ENCODE data around the gene DOCK2.

DOCK2 gene

GRCh38 chr5:169881702-169882303, 244.7 kb downstream of the DOCK2 start:
- H3K9me3 ChIP-seq, result no peaks in the 10 kb centered on the region
- TF ChIP-seq, protein P1, sequence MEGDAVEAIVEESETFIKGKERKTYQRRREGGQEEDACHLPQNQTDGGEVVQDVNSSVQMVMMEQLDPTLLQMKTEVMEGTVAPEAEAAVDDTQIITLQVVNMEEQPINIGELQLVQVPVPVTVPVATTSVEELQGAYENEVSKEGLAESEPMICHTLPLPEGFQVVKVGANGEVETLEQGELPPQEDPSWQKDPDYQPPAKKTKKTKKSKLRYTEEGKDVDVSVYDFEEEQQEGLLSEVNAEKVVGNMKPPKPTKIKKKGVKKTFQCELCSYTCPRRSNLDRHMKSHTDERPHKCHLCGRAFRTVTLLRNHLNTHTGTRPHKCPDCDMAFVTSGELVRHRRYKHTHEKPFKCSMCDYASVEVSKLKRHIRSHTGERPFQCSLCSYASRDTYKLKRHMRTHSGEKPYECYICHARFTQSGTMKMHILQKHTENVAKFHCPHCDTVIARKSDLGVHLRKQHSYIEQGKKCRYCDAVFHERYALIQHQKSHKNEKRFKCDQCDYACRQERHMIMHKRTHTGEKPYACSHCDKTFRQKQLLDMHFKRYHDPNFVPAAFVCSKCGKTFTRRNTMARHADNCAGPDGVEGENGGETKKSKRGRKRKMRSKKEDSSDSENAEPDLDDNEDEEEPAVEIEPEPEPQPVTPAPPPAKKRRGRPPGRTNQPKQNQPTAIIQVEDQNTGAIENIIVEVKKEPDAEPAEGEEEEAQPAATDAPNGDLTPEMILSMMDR (IDR thresholded peaks at IDR 0.05), result no peak
- no peaks in the 10 kb centered on the region for H3K27me3 ChIP-seq
- H3K4me3 ChIP-seq, result no peak overlapping the region
- DNase-seq, result no peak
- H3K4me1 ChIP-seq, result no peaks in the 10 kb centered on the region
- H3K27ac ChIP-seq, result no peak overlapping the region
- H3K36me3 ChIP-seq, result no peaks in the 10 kb centered on the region
- intact Hi-C loops (cut with DNase I; ENCODE audit: low total_unique reads), result no loop called here

DNA sequence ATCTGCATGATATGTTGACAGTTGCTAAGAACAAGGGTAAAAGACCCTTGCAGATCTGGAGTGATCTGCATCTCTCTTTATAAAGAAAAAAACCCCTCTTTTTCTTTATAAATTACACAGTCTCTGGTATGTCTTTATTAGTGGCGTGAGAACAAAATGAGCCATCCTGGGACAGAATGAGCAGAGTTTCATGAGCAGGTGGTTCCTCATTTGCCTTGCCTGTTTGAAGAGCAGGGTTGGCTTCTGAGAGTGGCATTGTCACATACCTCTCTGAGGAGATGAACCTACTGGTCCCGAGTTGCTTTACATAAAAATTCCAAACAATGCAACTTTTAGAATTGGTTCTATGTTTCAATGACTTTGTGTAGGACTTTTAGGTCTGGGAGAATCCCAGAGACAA, 249.0 kb downstream of the DOCK2 start:
- H3K27me3 ChIP-seq, result no peaks in the 10 kb centered on the region
- H3K27ac ChIP-seq, result no peak overlapping the region
- intact Hi-C loops (cut with DNase I; ENCODE audit: low total_unique reads), result no loop called here
- no peaks in the 10 kb centered on the region for H3K36me3 ChIP-seq
- H3K4me3 ChIP-seq, result no peak overlapping the region
- DNase-seq, result no peak
- H3K9me3 ChIP-seq, result no peaks in the 10 kb centered on the region
- TF ChIP-seq, protein P1 (IDR thresholded peaks at IDR 0.05), result no peak
- H3K4me1 ChIP-seq, result no peaks in the 10 kb centered on the region

GRCh38 chr5:169886677-169887076, 249.6 kb downstream of the DOCK2 start:
- intact Hi-C loops (cut with DNase I; ENCODE audit: low total_unique reads), result no loop called here
- H3K36me3 ChIP-seq, result no peaks in the 10 kb centered on the region
- no peaks in the 10 kb centered on the region for H3K4me1 ChIP-seq
- H3K27me3 ChIP-seq, result no peaks in the 10 kb centered on the region
- DNase-seq, result no peak
- H3K27ac ChIP-seq, result no peak overlapping the region
- no peaks in the 10 kb centered on the region for H3K9me3 ChIP-seq
- TF ChIP-seq, protein P1 (IDR thresholded peaks at IDR 0.05), result no peak
- no peak overlapping the region for H3K4me3 ChIP-seq

DNA sequence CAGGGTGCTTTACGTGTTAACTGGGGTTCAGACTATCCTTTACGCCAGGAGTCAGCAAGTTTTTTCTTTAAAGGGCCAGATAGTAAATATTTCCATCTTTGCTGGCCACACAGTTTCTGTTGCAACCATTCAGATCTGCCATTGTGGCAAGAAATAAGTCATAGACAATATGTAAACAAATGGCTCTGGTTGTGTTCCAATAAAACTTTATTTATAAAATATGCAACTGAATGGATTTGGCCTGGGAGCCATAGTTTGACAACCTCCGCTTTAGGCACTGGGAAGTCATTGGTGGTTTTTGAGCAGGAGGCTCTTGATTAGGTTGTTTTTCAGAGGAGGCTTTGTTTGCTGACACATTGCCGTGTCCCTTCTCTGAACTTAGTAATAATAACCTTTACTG, 252.5 kb downstream of the DOCK2 start:
- intact Hi-C loops (cut with DNase I; ENCODE audit: low total_unique reads), result no loop called here
- H3K9me3 ChIP-seq, result no peaks in the 10 kb centered on the region
- H3K27me3 ChIP-seq, result peaks cover 0 to under 1% of the 10 kb centered on the region in 2 donors
- H3K4me3 ChIP-seq, result no peak overlapping the region
- TF ChIP-seq, protein P1 (IDR thresholded peaks at IDR 0.05), result no peak
- H3K27ac ChIP-seq, result no peak overlapping the region
- no peaks in the 10 kb centered on the region for H3K36me3 ChIP-seq
- no peaks in the 10 kb centered on the region for H3K4me1 ChIP-seq
- no peak for DNase-seq

GRCh38 chr5:169893010-169893409, 255.9 kb downstream of the DOCK2 start:
- intact Hi-C loops (cut with DNase I; ENCODE audit: low total_unique reads), result no loop called here
- no peaks in the 10 kb centered on the region for H3K36me3 ChIP-seq
- H3K27me3 ChIP-seq, result peaks cover 0 to 8% of the 10 kb centered on the region in 2 donors
- TF ChIP-seq, protein P1 (IDR thresholded peaks at IDR 0.05), result no peak
- no peak overlapping the region for H3K4me3 ChIP-seq
- H3K27ac ChIP-seq, result no peak overlapping the region
- H3K9me3 ChIP-seq, result no peaks in the 10 kb centered on the region
- no peaks in the 10 kb centered on the region for H3K4me1 ChIP-seq
- DNase-seq, result no peak

DNA sequence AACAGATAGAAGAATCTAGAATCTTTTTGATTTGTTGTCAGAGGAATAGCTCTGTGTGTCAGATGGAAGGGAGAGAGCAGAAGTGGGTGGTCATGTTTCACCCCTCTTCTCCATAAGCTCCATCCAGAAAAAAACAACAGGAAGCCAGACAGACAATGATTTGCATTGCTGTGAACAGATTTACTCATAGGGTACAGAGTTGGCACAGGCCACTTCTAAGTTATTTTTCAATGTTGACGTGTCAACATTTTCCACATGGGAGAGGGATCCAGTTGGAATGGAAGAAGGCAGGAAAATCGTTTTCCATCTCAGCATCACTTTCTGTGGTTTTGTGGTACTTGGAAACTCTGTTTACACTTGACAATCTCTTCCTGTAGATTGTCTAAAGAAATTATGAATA, 256.5 kb downstream of the DOCK2 start:
- H3K27ac ChIP-seq, result no peak overlapping the region
- no peak for DNase-seq
- TF ChIP-seq, protein P1 (IDR thresholded peaks at IDR 0.05), result no peak

More for the DNA sequence above, 256.5 kb downstream of the DOCK2 start:
- H3K4me1 ChIP-seq, result no peaks in the 10 kb centered on the region
- H3K9me3 ChIP-seq, result no peaks in the 10 kb centered on the region
- intact Hi-C loops (cut with DNase I; ENCODE audit: low total_unique reads), result no loop called here
- peaks cover 0 to 8% of the 10 kb centered on the region in 2 donors for H3K27me3 ChIP-seq
- no peak overlapping the region for H3K4me3 ChIP-seq
- no peaks in the 10 kb centered on the region for H3K36me3 ChIP-seq

Data from tibial artery (tissue), 4 donors.